ENCODE data around the gene PLA2G2F.

Gene PLA2G2F

GRCh38 chr1:20141466-20141865 lies 2.3 kb downstream of the PLA2G2F start:
- TF ChIP-seq CTCF (IDR thresholded peaks at IDR 0.05; ENCODE audit: low read depth, low read length), result no peak
- H3K9me3 ChIP-seq (ENCODE audit: severe bottlenecking), result no peaks in the 10 kb centered on the region
- no peak for DNase-seq
- H3K27ac ChIP-seq, result no peak overlapping the region
- H3K4me3 ChIP-seq (ENCODE audit: low read depth, low read length), result no peak overlapping the region
- no peaks in the 10 kb centered on the region for H3K27me3 ChIP-seq (ENCODE audit: insufficient read depth, low read depth, severe bottlenecking)
- H3K36me3 ChIP-seq, result no peaks in the 10 kb centered on the region

GRCh38 chr1:20142001-20142710 lies 3.0 kb downstream of the PLA2G2F start:
- no peak for TF ChIP-seq CTCF (IDR thresholded peaks at IDR 0.05; ENCODE audit: low read depth, low read length)
- H3K9me3 ChIP-seq (ENCODE audit: severe bottlenecking), result no peaks in the 10 kb centered on the region
- no peak for DNase-seq
- H3K27me3 ChIP-seq (ENCODE audit: insufficient read depth, low read depth, severe bottlenecking), result no peaks in the 10 kb centered on the region
- no peaks in the 10 kb centered on the region for H3K36me3 ChIP-seq
- no peak overlapping the region for H3K27ac ChIP-seq
- no peak overlapping the region for H3K4me3 ChIP-seq (ENCODE audit: low read depth, low read length)

GRCh38 chr1:20143318-20143717 lies 4.2 kb downstream of the PLA2G2F start:
- Histone ChIP-seq H3K4me3 (ENCODE audit: low read depth, low read length) (no peak overlapping the region), H3K27ac (no peak overlapping the region), H3K9me3 (ENCODE audit: severe bottlenecking) (no peaks in the 10 kb centered on the region), H3K36me3 (no peaks in the 10 kb centered on the region), H3K27me3 (ENCODE audit: insufficient read depth, low read depth, severe bottlenecking) (no peaks in the 10 kb centered on the region)
- no peak for TF ChIP-seq CTCF (IDR thresholded peaks at IDR 0.05; ENCODE audit: low read depth, low read length)
- DNase-seq, result no peak

- H3K4me3 ChIP-seq (ENCODE audit: low read depth, low read length), result no peak overlapping the region
- DNase-seq, result no peak
- no peaks in the 10 kb centered on the region for H3K9me3 ChIP-seq (ENCODE audit: severe bottlenecking)
- H3K27me3 ChIP-seq (ENCODE audit: insufficient read depth, low read depth, severe bottlenecking), result no peaks in the 10 kb centered on the region
- H3K36me3 ChIP-seq, result no peaks in the 10 kb centered on the region
- no peak for TF ChIP-seq CTCF (IDR thresholded peaks at IDR 0.05; ENCODE audit: low read depth, low read length)
- H3K27ac ChIP-seq, result no peak overlapping the region
Observed at GRCh38 chr1:20143734-20144565, 4.8 kb downstream of the PLA2G2F start.

GRCh38 chr1:20147846-20148570 lies 8.9 kb downstream of the PLA2G2F start:
- no peak for DNase-seq
- Histone ChIP-seq H3K4me3 (ENCODE audit: low read depth, low read length) (no peak overlapping the region), H3K36me3 (no peaks in the 10 kb centered on the region), H3K27me3 (ENCODE audit: insufficient read depth, low read depth, severe bottlenecking) (no peaks in the 10 kb centered on the region), H3K27ac (no peak overlapping the region), H3K9me3 (ENCODE audit: severe bottlenecking) (no peaks in the 10 kb centered on the region)
- TF ChIP-seq CTCF (IDR thresholded peaks at IDR 0.05; ENCODE audit: low read depth, low read length), result no peak

Data from WERI-Rb-1 (cell line).